ENCODE measurements around the gene GAL.

GAL gene

DNA sequence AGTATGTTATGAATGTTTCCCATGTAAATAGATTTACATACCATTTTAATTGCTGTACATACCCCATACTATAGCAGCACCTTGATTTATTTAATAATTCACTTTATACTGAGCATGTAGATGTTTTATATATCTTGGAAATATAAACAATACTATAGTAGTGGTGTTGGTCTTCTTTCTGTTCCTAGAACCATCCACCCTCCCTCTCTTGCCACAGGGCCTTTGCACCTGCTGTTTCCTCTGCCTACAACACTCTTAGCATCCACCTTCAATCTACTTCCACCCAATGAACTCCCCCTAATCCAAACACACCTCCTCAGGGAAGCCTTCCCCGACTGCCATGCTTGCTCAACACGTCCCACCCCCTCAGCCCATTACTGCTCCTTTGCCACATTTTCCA lies 36.7 kb downstream of the GAL start:
- no peak for TF ChIP-seq CTCF (IDR thresholded peaks at IDR 0.05; ENCODE audit: control insufficient read depth, insufficient read depth, low read depth, low read length, missing control alignments)
- no peak overlapping the region for H3K4me3 ChIP-seq (ENCODE audit: control insufficient read depth, low read depth, low read length)
- DNase-seq (ENCODE audit: low read depth): no peak

- H3K4me3 ChIP-seq (ENCODE audit: control insufficient read depth, low read depth, low read length): no peak overlapping the region
- no peak for TF ChIP-seq CTCF (IDR thresholded peaks at IDR 0.05; ENCODE audit: control insufficient read depth, insufficient read depth, low read depth, low read length, missing control alignments)
- no peak for DNase-seq (ENCODE audit: low read depth)
Observed at GRCh38 chr11:68722143-68722542, 37.8 kb downstream of the GAL start.

- no peak for DNase-seq (ENCODE audit: low read depth)
- H3K4me3 ChIP-seq (ENCODE audit: control insufficient read depth, low read depth, low read length): no peak overlapping the region
- TF ChIP-seq CTCF (IDR thresholded peaks at IDR 0.05; ENCODE audit: control insufficient read depth, insufficient read depth, low read depth, low read length, missing control alignments): no peak
Observed at GRCh38 chr11:68724293-68724692, 39.9 kb downstream of the GAL start.

- no peak overlapping the region for H3K4me3 ChIP-seq (ENCODE audit: control insufficient read depth, low read depth, low read length)
- TF ChIP-seq CTCF (IDR thresholded peaks at IDR 0.05; ENCODE audit: control insufficient read depth, insufficient read depth, low read depth, low read length, missing control alignments): peak; percentile 9
- no peak for DNase-seq (ENCODE audit: low read depth)
Observed at GRCh38 chr11:68727783-68728182, 43.4 kb downstream of the GAL start.

GRCh38 chr11:68734111-68734510 lies 49.8 kb downstream of the GAL start:
- TF ChIP-seq CTCF (IDR thresholded peaks at IDR 0.05; ENCODE audit: control insufficient read depth, insufficient read depth, low read depth, low read length, missing control alignments): no peak
- H3K4me3 ChIP-seq (ENCODE audit: control insufficient read depth, low read depth, low read length): no peak overlapping the region
- no peak for DNase-seq (ENCODE audit: low read depth)

DNA sequence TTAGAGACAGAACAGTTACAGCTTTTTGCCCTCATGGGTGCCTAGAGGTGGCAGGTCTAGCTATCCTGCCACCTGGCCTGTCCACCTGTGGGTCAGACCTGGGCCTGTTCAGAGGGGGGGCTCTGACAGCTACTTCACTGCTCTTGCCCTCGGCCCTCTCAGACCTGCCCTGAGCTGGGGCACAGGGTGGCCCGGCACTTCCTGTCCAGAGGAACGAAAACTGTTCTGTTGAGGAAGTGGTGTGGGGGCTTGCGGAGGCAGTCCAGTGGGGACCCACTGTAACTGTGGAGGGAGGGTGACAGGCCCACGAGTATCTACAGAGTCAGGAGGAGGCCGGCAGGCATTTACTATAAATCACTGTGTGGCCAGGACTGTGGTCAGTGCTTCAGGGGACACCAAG lies 50.8 kb downstream of the GAL start:
- no peak overlapping the region for H3K4me3 ChIP-seq (ENCODE audit: control insufficient read depth, low read depth, low read length)
- no peak for DNase-seq (ENCODE audit: low read depth)
- TF ChIP-seq CTCF (IDR thresholded peaks at IDR 0.05; ENCODE audit: control insufficient read depth, insufficient read depth, low read depth, low read length, missing control alignments): no peak

GRCh38 chr11:68735646-68736045 lies 51.3 kb downstream of the GAL start:
- DNase-seq (ENCODE audit: low read depth): no peak
- no peak for TF ChIP-seq CTCF (IDR thresholded peaks at IDR 0.05; ENCODE audit: control insufficient read depth, insufficient read depth, low read depth, low read length, missing control alignments)
- H3K4me3 ChIP-seq (ENCODE audit: control insufficient read depth, low read depth, low read length): no peak overlapping the region
